Psoas muscle (tissue), 8 donors: Measurements from ENCODE around the gene AXIN1. TPM values are rescaled to one million over a fixed set of nuclear protein-coding genes. Genes with fewer than 3 reads are reported as not detected.
A peak's percentile ranks its signal among the peaks of the same experiment; 100 is the strongest.
"Not testable (repeated sequence)": the region's sequence is repeated elsewhere in the genome, so short reads cannot be mapped to it uniquely, and the experiment has no call there.

Source experiments
- ATAC-seq, 4 donors: fragments of 200-7000 bp; cut with Tn5 transposase; one replicate each; pipeline ENCODE4 v1.9.1; 2020; ENCODE audit warnings: moderate library complexity in 3 of 4, mild to moderate bottlenecking in 2 of 4
- DNase-seq, 2 donors: peaks; one replicate each; pipeline ENCODE4 v3.0.0-alpha.2; 2020
- H3K27ac ChIP-seq: fragments of 200-600 bp; one replicate; pipeline ENCODE4 v1.8.0; 2022
- H3K27me3 ChIP-seq, 3 donors: fragments of 200-600 bp in 1 of 3; one replicate each; pipeline versions ENCODE4 v1.6.1 to v1.8.0; 2013 to 2022; ENCODE audit warnings: low read length in 2 of 3, mild to moderate bottlenecking in 2 of 3, moderate library complexity in 1 of 3; ENCODE audit not compliant: insufficient read depth in 3 of 3
- H3K36me3 ChIP-seq, 2 donors: fragments of 200-600 bp in 1 of 2; one replicate each; pipeline versions ENCODE4 v1.6.1 to v1.8.0; 2013 to 2022; ENCODE audit warnings: low read depth in 1 of 2, mild to moderate bottlenecking in 1 of 2, moderate library complexity in 1 of 2; ENCODE audit not compliant: insufficient read depth in 1 of 2
- H3K4me1 ChIP-seq: fragments of 200-600 bp; one replicate; pipeline ENCODE4 v1.8.0; 2022
- H3K4me3 ChIP-seq: fragments of 200-600 bp; one replicate; pipeline ENCODE4 v1.8.0; 2022; ENCODE audit warnings: mild to moderate bottlenecking
- H3K9me3 ChIP-seq: fragments of 200-600 bp; one replicate; pipeline ENCODE4 v1.8.0; 2022
- CTCF ChIP-seq: fragments of 200-600 bp; IDR thresholded peaks from one replicate; pipeline ENCODE4 v1.8.0; 2022; ENCODE audit warnings: antibody characterized with exemption
- WGBS, 3 donors: extraction: QIAGEN DNeasy Blood & Tissue Kit; methylation state at CpG; one replicate each; pipeline versions ENCODE4 v1.1.6 to v1.1.7; 2013; 5-methylcytosine and 5-hydroxymethylcytosine counted together
- intact Hi-C, 2 donors: fragments of 100-400 bp; cut with DNase I; formaldehyde crosslinking; loops; one replicate each; pipeline versions ENCODE4 v1.11.0 to v1.14.2; 2022
- polyA plus RNA-seq, 3 donors: library from polyadenylated mRNA; stranded (reverse); fragments of 200-250 nt; gene quantifications; one replicate each; pipeline ENCODE4 v1.2.3, GENCODE V29; 2013
- total RNA-seq, 4 donors: library from RNA; stranded (reverse); fragmentation: NEBNext Ultra II Directional in 2 of 4; extraction: Animal tissue kit (Norgen Biotek cat#: 25700) in 2 of 4; gene quantifications; one replicate each; pipeline versions ENCODE4 v1.2.1 to v1.2.4, GENCODE V29; 2021 to 2023
- donor health status: healthy with polysubstance abuse.
- donor health status: DM: no; HTN: no; CAD: no; lungs with moderate emphysema.
- donor health status: Bipolar disorder and iron deficiency.
- donor health status: healthy.
- donor health status: DM: yes; HTN: yes; CAD: no.
- donor health status: DM: no; HTN: no; CAD: no.
- donor health status: DM: no; HTN: no; CAD: no.
- donor health status: DM: yes; HTN: yes; CAD: no.

The AXIN1 gene
- total and polyA plus RNA-seq, 7 donors: 12.1 to 32.3 (median 23.2) TPM

GRCh38 chr16:363766-364490 lies 11.4 kb upstream of the AXIN1 start:
- WGBS, 3 donors: 26 to 29% (median 27%) methylated on average over 16 to 24 of the region's 24 CpGs
- no peak overlapping the region for H3K4me3 ChIP-seq
- no peak overlapping the region for H3K27ac ChIP-seq
- no peak for TF ChIP-seq CTCF
- intact Hi-C loops: loop anchor here (2.0 to 5.0 kb wide), 2 partner anchors 257 kb away; no protein-coding TSS in a partner anchor
- no peaks in the 10 kb centered on the region for H3K4me1 ChIP-seq
- no peak for ATAC-seq
- peak; percentile 12 to 48 for DNase-seq
- peaks cover 0 to 15% (median 2%) of the 10 kb centered on the region in 3 donors for H3K27me3 ChIP-seq
- H3K9me3 ChIP-seq: no peaks in the 10 kb centered on the region
- peaks cover 4 to 29% of the 10 kb centered on the region in 2 donors for H3K36me3 ChIP-seq

GRCh38 chr16:363110-363765 lies 10.7 kb upstream of the AXIN1 start:
- WGBS, 3 donors: 45 to 52% (median 49%) methylated on average over 14 to 20 of the region's 20 CpGs
- intact Hi-C loops: loop anchor here (2.0 to 5.0 kb wide), 2 partner anchors 256 kb away; no protein-coding TSS in a partner anchor
- peaks cover 4 to 22% of the 10 kb centered on the region in 2 donors for H3K36me3 ChIP-seq
- no peak overlapping the region for H3K27ac ChIP-seq
- no peak for TF ChIP-seq CTCF
- H3K9me3 ChIP-seq: no peaks in the 10 kb centered on the region
- no peak overlapping the region for H3K4me3 ChIP-seq
- H3K4me1 ChIP-seq: no peaks in the 10 kb centered on the region
- peaks cover 0 to 15% (median 2%) of the 10 kb centered on the region in 3 donors for H3K27me3 ChIP-seq
- ATAC-seq: no peak
- peak in 1 of 2 donors; percentile 12 for DNase-seq

- ATAC-seq, H3K27ac ChIP-seq, H3K9me3 ChIP-seq, H3K4me1 ChIP-seq, H3K4me3 ChIP-seq, DNase-seq: not testable (repeated sequence)
- WGBS, 3 donors: 70 to 79% (median 72%) methylated on average over 6 to 23 of the region's 24 CpGs
- Histone ChIP-seq H3K27me3 (peaks cover 0 to 15% (median 2%) of the 10 kb centered on the region in 3 donors), H3K36me3 (peaks cover 0 to 16% of the 10 kb centered on the region in 2 donors)
- intact Hi-C loops: loop anchor here (2.0 to 5.0 kb wide), 2 partner anchors 255 to 256 kb away; no protein-coding TSS in a partner anchor
Measured at GRCh38 chr16:362702-362999, 10.1 kb upstream of the AXIN1 start.

- ATAC-seq (peak; percentile 88 to 93 (median 90)), DNase-seq (peak; percentile 70 to 83)
- TF ChIP-seq CTCF: peak; percentile 80
- Histone ChIP-seq H3K36me3 (peaks cover 0 to 10% of the 10 kb centered on the region in 2 donors), H3K4me1 (no peaks in the 10 kb centered on the region), H3K27ac (no peak overlapping the region), H3K27me3 (peaks cover 0 to 15% (median 2%) of the 10 kb centered on the region in 3 donors), H3K4me3 (no peak overlapping the region), H3K9me3 (no peaks in the 10 kb centered on the region)
- intact Hi-C loops: loop anchor here (2.0 to 5.0 kb wide), 2 partner anchors 255 kb away; no protein-coding TSS in a partner anchor
- WGBS, 3 donors: 16 to 17% (median 16%) methylated on average over 29 to 30 of the region's 30 CpGs
Measured at GRCh38 chr16:361872-362701, 9.6 kb upstream of the AXIN1 start.
